HCT116 (cell line): ENCODE data around the gene DUSP6.

ENCODE experiments used
- ATF3 ChIP-seq: IDR thresholded peaks from 2 replicates; pipeline ENCODE4 v1.6.1; 2012
- CTCF ChIP-seq, 3 experiments: fragments of 200-600 bp in 1 of 3; sonication (generic) in 1 of 3; IDR thresholded peaks in 2 of 3; conservative IDR thresholded peaks in 1 of 3; 2 replicates each; pipeline ENCODE4 v1.5.1; 2012 to 2017; ENCODE audit warnings: low read depth in 2 of 3, low read length in 2 of 3, antibody characterized with exemption in 1 of 3, borderline replicate concordance in 1 of 3, control low read depth in 1 of 3, mild to moderate bottlenecking in 1 of 3, mixed read lengths in 1 of 3, mixed run types in 1 of 3, moderate library complexity in 1 of 3; ENCODE audit not compliant: insufficient read depth in 1 of 3
- EGR1 ChIP-seq: IDR thresholded peaks from 2 replicates; pipeline ENCODE4 v1.6.1; 2012; ENCODE audit warnings: low read depth
- EZH2 ChIP-seq: fragments of 200-600 bp; sonication (generic); IDR thresholded peaks from 2 replicates; pipeline ENCODE4 v1.6.1; 2017; ENCODE audit warnings: antibody characterized with exemption, mixed run types
- EZH2phosphoT487 ChIP-seq: fragments of 200-600 bp; IDR thresholded peaks from 2 replicates; pipeline ENCODE4 v1.6.1; 2018; ENCODE audit warnings: antibody characterized with exemption, borderline replicate concordance
- POLR2A ChIP-seq: IDR thresholded peaks from 2 replicates; pipeline ENCODE4 v1.7.0; 2011; ENCODE audit warnings: borderline replicate concordance; ENCODE audit not compliant: insufficient read depth, insufficient read length; ENCODE audit errors: extremely low read depth
- POLR2AphosphoS5 ChIP-seq: IDR thresholded peaks from 2 replicates; pipeline ENCODE4 v1.6.1; 2011; ENCODE audit warnings: mild to moderate bottlenecking, low read depth, low read length, moderate library complexity
- RAD21 ChIP-seq: IDR thresholded peaks from 2 replicates; pipeline ENCODE4 v1.6.1; 2012; ENCODE audit warnings: low read depth, mild to moderate bottlenecking
- REST ChIP-seq: IDR thresholded peaks from 2 replicates; pipeline ENCODE4 v1.6.1; 2012; ENCODE audit warnings: low read depth
- SP1 ChIP-seq: IDR thresholded peaks from 2 replicates; pipeline ENCODE4 v1.6.1; 2012; ENCODE audit warnings: low read depth
- SRF ChIP-seq: IDR thresholded peaks from 2 replicates; pipeline ENCODE4 v1.6.1; 2012; ENCODE audit warnings: low read depth
- TCF7L2 ChIP-seq: IDR thresholded peaks from 2 replicates; pipeline ENCODE4 v1.7.0; 2011; ENCODE audit warnings: borderline replicate concordance, inconsistent platforms; ENCODE audit not compliant: insufficient read depth, insufficient read length; ENCODE audit errors: extremely low read depth

GRCh38 chr12:89347325-89347829 is 4.9 kb downstream of the DUSP6 start:
- no peak for TF ChIP-seq SRF
- TF ChIP-seq CTCF (IDR thresholded peaks at IDR 0.05 in 2 of 3, conservative IDR thresholded peaks at IDR 0.05 in 1 of 3; ENCODE audit: borderline replicate concordance in 1 of 3, insufficient read depth in 1 of 3, low read depth in 2 of 3, low read length in 2 of 3) = no peak
- no peak for TF ChIP-seq TCF7L2
- TF ChIP-seq EZH2 = no peak
- no peak for TF ChIP-seq EZH2phosphoT487
- TF ChIP-seq POLR2A = no peak
- TF ChIP-seq ATF3 = no peak
- TF ChIP-seq REST = no peak
- no peak for TF ChIP-seq EGR1
- TF ChIP-seq SP1 = no peak
- TF ChIP-seq POLR2AphosphoS5 = peak; percentile 58
- no peak for TF ChIP-seq RAD21
